H9 (cell line): ENCODE data around the gene OR10V1. TPM values are rescaled to one million over a fixed set of nuclear protein-coding genes. Genes with fewer than 3 reads are reported as not detected.

Experiments
- DNase-seq: peaks from one replicate; pipeline ENCODE4 v3.0.0-alpha.2; 2017
- H2AFZ ChIP-seq: one replicate; pipeline ENCODE4 v1.6.1; 2013; ENCODE audit warnings: mild to moderate bottlenecking, low read length, control low read depth, moderate library complexity
- H2AK5ac ChIP-seq: 2 replicates; pipeline ENCODE4 v1.6.1; 2013; ENCODE audit warnings: low read length, control low read depth, mixed read lengths; ENCODE audit not compliant: insufficient read length
- H2BK120ac ChIP-seq: one replicate; pipeline ENCODE4 v1.6.1; 2013; ENCODE audit warnings: low read depth, mild to moderate bottlenecking, low read length, control low read depth, inconsistent platforms; ENCODE audit not compliant: poor library complexity, severe bottlenecking
- H2BK12ac ChIP-seq: 2 replicates; pipeline ENCODE4 v1.6.1; 2013; ENCODE audit warnings: low read length, control low read depth, mixed read lengths, low read depth; ENCODE audit not compliant: insufficient read length
- H2BK15ac ChIP-seq: 2 replicates; pipeline ENCODE4 v1.6.1; 2013; ENCODE audit warnings: low read depth, low read length, control low read depth
- H2BK20ac ChIP-seq: one replicate; pipeline ENCODE4 v1.6.1; 2013; ENCODE audit warnings: low read depth, mild to moderate bottlenecking, low read length, control low read depth, inconsistent platforms; ENCODE audit not compliant: poor library complexity, severe bottlenecking
- H2BK5ac ChIP-seq: 2 replicates; pipeline ENCODE4 v1.6.1; 2013; ENCODE audit warnings: low read length, control low read depth, mixed read lengths; ENCODE audit not compliant: insufficient read length
- H3K14ac ChIP-seq: 2 replicates; pipeline ENCODE4 v1.6.1; 2013; ENCODE audit warnings: low read length, control low read depth; ENCODE audit not compliant: insufficient read depth
- H3K18ac ChIP-seq: 2 replicates; pipeline ENCODE4 v1.6.1; 2013; ENCODE audit warnings: low read depth, mild to moderate bottlenecking, mixed read lengths, low read length, control low read depth; ENCODE audit not compliant: insufficient read length
- H3K23ac ChIP-seq: 2 replicates; pipeline ENCODE4 v1.6.1; 2013; ENCODE audit warnings: low read length, control low read depth, mixed read lengths, low read depth; ENCODE audit not compliant: insufficient read length
- H3K23me2 ChIP-seq: 2 replicates; pipeline ENCODE4 v1.6.1; 2013; ENCODE audit warnings: low read depth, mild to moderate bottlenecking, mixed read lengths, low read length, control low read depth; ENCODE audit not compliant: insufficient read length, poor library complexity, severe bottlenecking
- H3K27ac ChIP-seq: 2 replicates; pipeline ENCODE4 v1.5.1; 2013; ENCODE audit warnings: low read length, control low read depth, mixed read lengths, low read depth; ENCODE audit not compliant: insufficient read length
- H3K27me3 ChIP-seq: 2 replicates; pipeline ENCODE4 v1.6.1; 2013; ENCODE audit warnings: low read length, control low read depth, inconsistent platforms; ENCODE audit not compliant: insufficient read depth
- H3K4ac ChIP-seq: 2 replicates; pipeline ENCODE4 v1.6.1; 2013; ENCODE audit warnings: low read depth, mild to moderate bottlenecking, control low read depth, inconsistent platforms, low read length, moderate library complexity
- H3K4me1 ChIP-seq: 2 replicates; pipeline ENCODE4 v1.6.1; 2013; ENCODE audit warnings: low read length, control low read depth, inconsistent platforms; ENCODE audit not compliant: insufficient read depth
- H3K4me2 ChIP-seq: 2 replicates; pipeline ENCODE4 v1.6.1; 2013; ENCODE audit warnings: low read length, control low read depth, mixed read lengths; ENCODE audit not compliant: insufficient read length, insufficient read depth
- H3K56ac ChIP-seq: 2 replicates; pipeline ENCODE4 v1.6.1; 2013; ENCODE audit warnings: low read depth, mild to moderate bottlenecking, mixed read lengths, low read length, control low read depth; ENCODE audit not compliant: insufficient read length
- H3K79me1 ChIP-seq: 2 replicates; pipeline ENCODE4 v1.6.1; 2013; ENCODE audit warnings: low read depth, mild to moderate bottlenecking, moderate library complexity, low read length, control low read depth, inconsistent platforms; ENCODE audit not compliant: insufficient read depth, poor library complexity, severe bottlenecking
- H3K79me2 ChIP-seq: 2 replicates; pipeline ENCODE4 v1.6.1; 2013; ENCODE audit warnings: low read length, control low read depth, inconsistent platforms; ENCODE audit not compliant: insufficient read depth
- H3K9ac ChIP-seq: 2 replicates; pipeline ENCODE4 v1.6.1; 2013; ENCODE audit warnings: low read length, control low read depth, mixed read lengths; ENCODE audit not compliant: insufficient read length; ENCODE audit errors: extremely low read depth
- H3K9me3 ChIP-seq: one replicate; pipeline ENCODE4 v1.6.1; 2013; ENCODE audit warnings: low read depth, low read length, inconsistent platforms; ENCODE audit not compliant: control insufficient read depth
- H3T11ph ChIP-seq: one replicate; pipeline ENCODE4 v1.6.1; 2013; ENCODE audit warnings: mild to moderate bottlenecking, low read length, control low read depth, inconsistent platforms
- H4K20me1 ChIP-seq: one replicate; pipeline ENCODE4 v1.6.1; 2013; ENCODE audit not compliant: control insufficient read depth, insufficient read length, insufficient read depth
- H4K5ac ChIP-seq: 2 replicates; pipeline ENCODE4 v1.6.1; 2013; ENCODE audit warnings: low read depth, mild to moderate bottlenecking, mixed read lengths, low read length, control low read depth; ENCODE audit not compliant: insufficient read length
- H4K8ac ChIP-seq: replicated peaks from 2 replicates; pipeline ENCODE4 v1.6.1; 2013; ENCODE audit warnings: low read length, control low read depth, mixed read lengths, low read depth; ENCODE audit not compliant: insufficient read length
- H4K91ac ChIP-seq: 2 replicates; pipeline ENCODE4 v1.6.1; 2013; ENCODE audit warnings: low read depth, mild to moderate bottlenecking, moderate library complexity, mixed read lengths, low read length, control low read depth; ENCODE audit not compliant: insufficient read length
- H3K27ac Mint-ChIP-seq, 3 experiments: 2 replicates in 2 of 3; 3 replicates in 1 of 3; pipeline ENCODE4 v1.8.0; 2020 to 2021; ENCODE audit warnings: mixed read lengths in 3 of 3, mild to moderate bottlenecking in 1 of 3, moderate library complexity in 1 of 3
- H3K27me3 Mint-ChIP-seq: 2 replicates; pipeline ENCODE4 v1.8.0; 2021; ENCODE audit warnings: low read depth, mild to moderate bottlenecking, moderate library complexity, mixed read lengths
- H3K36me3 Mint-ChIP-seq, 3 experiments: 2 replicates in 2 of 3; 3 replicates in 1 of 3; pipeline ENCODE4 v1.8.0; 2020 to 2021; ENCODE audit warnings: low read depth in 3 of 3, mixed read lengths in 3 of 3; ENCODE audit not compliant: insufficient read depth in 1 of 3
- H3K4me1 Mint-ChIP-seq, 2 experiments: 2 replicates each; pipeline ENCODE4 v1.8.0; 2020; ENCODE audit warnings: mixed read lengths in 2 of 2
- H3K4me3 Mint-ChIP-seq, 2 experiments: 2 replicates in 1 of 2; 3 replicates in 1 of 2; pipeline ENCODE4 v1.8.0; 2020 to 2021; ENCODE audit warnings: mild to moderate bottlenecking in 2 of 2, mixed read lengths in 2 of 2, moderate library complexity in 1 of 2
- H3K9me3 Mint-ChIP-seq, 2 experiments: 2 replicates in 1 of 2; 3 replicates in 1 of 2; pipeline ENCODE4 v1.8.0; 2020; ENCODE audit warnings: mild to moderate bottlenecking in 2 of 2, mixed read lengths in 2 of 2, moderate library complexity in 1 of 2
- CTCF ChIP-seq: fragments of 200-600 bp; sonication (generic); conservative IDR thresholded peaks from 3 replicates; pipeline ENCODE4 v1.8.0; 2021; ENCODE audit warnings: antibody characterized with exemption, mild to moderate bottlenecking
- WGBS: extraction: QIAGEN DNeasy Blood & Tissue Kit; methylation state at CpG from one replicate; pipeline ENCODE4 v1.1.7; 2013; ENCODE audit warnings: missing lambda C conversion rate, low lambda C conversion rate, mixed read lengths; ENCODE audit not compliant: insufficient read length; ENCODE audit errors: extremely low coverage; 5-methylcytosine and 5-hydroxymethylcytosine counted together
- total RNA-seq: library from RNA; stranded (reverse); gene quantifications from 2 replicates; pipeline ENCODE4 v1.2.1, GENCODE V29; 2021

OR10V1 gene
- total RNA-seq, 1 experiment from 2014 or later = not detected

DNA sequence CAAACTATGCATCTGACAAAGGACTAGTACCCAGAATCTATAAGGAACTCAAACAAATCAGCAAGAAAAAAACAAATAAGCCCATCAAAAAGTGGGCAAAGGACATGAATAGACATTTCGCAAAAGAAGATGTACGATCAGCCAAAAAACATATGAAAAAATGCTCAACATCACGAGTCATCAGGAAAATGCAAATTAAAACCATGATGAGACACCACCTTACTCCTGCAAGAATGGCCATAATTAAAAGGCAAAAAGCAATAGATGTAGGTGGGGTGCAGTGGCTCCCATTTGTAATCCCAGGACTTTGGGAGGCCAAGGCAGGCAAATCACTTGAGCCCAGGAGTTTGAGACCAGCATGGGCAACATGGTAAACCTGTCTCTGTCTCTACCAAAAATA, 10.4 kb upstream of the OR10V1 start:
- no peak for TF ChIP-seq CTCF
- Histone ChIP-seq H2BK15ac (no peak overlapping the region), H2BK5ac (no peak overlapping the region), H3K27ac (no peak overlapping the region), H3K27me3 (no peaks in the 10 kb centered on the region), H3K79me2 (no peaks in the 10 kb centered on the region), H3K9me3 (no peaks in the 10 kb centered on the region), H3K14ac (no peak overlapping the region), H3K4me2 (no peak overlapping the region), H3K23ac (no peak overlapping the region), H4K91ac (no peak overlapping the region), H4K8ac (no peak overlapping the region), H3K9ac (no peak overlapping the region), H4K5ac (no peak overlapping the region), H2BK120ac (no peak overlapping the region), H3K4me1 (no peaks in the 10 kb centered on the region), H3K79me1 (no peaks in the 10 kb centered on the region), H2BK12ac (no peak overlapping the region), H2BK20ac (no peak overlapping the region), H3K56ac (no peak overlapping the region), H2AK5ac (no peak overlapping the region), H3K23me2 (no peaks in the 10 kb centered on the region), H3T11ph (no peak overlapping the region), H4K20me1 (no peaks in the 10 kb centered on the region), H3K4ac (no peak overlapping the region), H2AFZ (no peak overlapping the region), H3K18ac (no peak overlapping the region)
- Mint-ChIP-seq H3K27ac (no peak overlapping the region), H3K9me3 (no peaks in the 10 kb centered on the region), H3K4me3 (no peak overlapping the region), H3K4me1 (no peaks in the 10 kb centered on the region), H3K36me3 (no peaks in the 10 kb centered on the region), H3K27me3 (no peaks in the 10 kb centered on the region)
- no peak for DNase-seq
- WGBS = no CpG with 5 or more reads among the region's 3 CpGs
